A172 (cell line): ENCODE measurements around the gene PKHD1. TPM values are rescaled to one million over a fixed set of nuclear protein-coding genes. Genes with fewer than 3 reads are reported as not detected.

Source experiments
- DNase-seq: peaks from one replicate; pipeline ENCODE4 v3.0.0-alpha.2; 2015; ENCODE audit warnings: low spot score
- total RNA-seq: library from RNA; depleted of rRNA; stranded (reverse); fragments of >200 nt; shearing (Covaris generic); gene quantifications from 2 replicates; pipeline ENCODE4 v1.2.3, GENCODE V29; 2014

Gene PKHD1
- total RNA-seq, 1 experiment from 2014 or later, result not detected

GRCh38 chr6:51618563-51618962 lies 468.9 kb downstream of the PKHD1 start:
- DNase-seq, result no peak

GRCh38 chr6:51617751-51618150 lies 469.7 kb downstream of the PKHD1 start:
- no peak for DNase-seq

GRCh38 chr6:51616243-51616642 lies 471.2 kb downstream of the PKHD1 start:
- DNase-seq, result no peak

GRCh38 chr6:51614725-51615124 lies 472.7 kb downstream of the PKHD1 start:
- no peak for DNase-seq

GRCh38 chr6:51613558-51613957 lies 473.9 kb downstream of the PKHD1 start:
- DNase-seq, result no peak

- no peak for DNase-seq
These were observed 478.5 kb downstream of the PKHD1 start for GRCh38 chr6:51608932-51609331.

GRCh38 chr6:51608383-51608782 lies 479.0 kb downstream of the PKHD1 start:
- no peak for DNase-seq

GRCh38 chr6:51600514-51600913 lies 486.9 kb downstream of the PKHD1 start:
- DNase-seq, result no peak

GRCh38 chr6:51598171-51598570 lies 489.2 kb downstream of the PKHD1 start:
- no peak for DNase-seq

GRCh38 chr6:51594981-51595380 lies 492.4 kb downstream of the PKHD1 start:
- DNase-seq, result no peak

GRCh38 chr6:51585264-51585663 lies 502.1 kb downstream of the PKHD1 start:
- no peak for DNase-seq

- DNase-seq, result no peak
These were observed 503.2 kb downstream of the PKHD1 start for GRCh38 chr6:51584163-51584562.

GRCh38 chr6:51578994-51579393 lies 508.4 kb downstream of the PKHD1 start:
- DNase-seq, result no peak

GRCh38 chr6:51578362-51578761 lies 509.1 kb downstream of the PKHD1 start:
- no peak for DNase-seq

GRCh38 chr6:51574040-51574439 lies 513.4 kb downstream of the PKHD1 start:
- no peak for DNase-seq

GRCh38 chr6:51571168-51571567 lies 516.2 kb downstream of the PKHD1 start:
- no peak for DNase-seq

GRCh38 chr6:51570168-51570921 lies 517.1 kb downstream of the PKHD1 start:
- no peak for DNase-seq

GRCh38 chr6:51569594-51569993 lies 517.8 kb downstream of the PKHD1 start:
- no peak for DNase-seq

GRCh38 chr6:51568771-51569170 lies 518.6 kb downstream of the PKHD1 start:
- no peak for DNase-seq

- DNase-seq, result no peak
These were observed 521.9 kb downstream of the PKHD1 start for GRCh38 chr6:51565472-51565871.
